DOHH2 (cell line): Measurements from ENCODE around the gene MLXIPL.

Experiments used
- H3F3A ChIP-seq: fragments of 200-600 bp; sonication (generic), shearing (Covaris generic); 2 replicates; pipeline ENCODE4 v1.6.0; 2016; ENCODE audit warnings: antibody characterized with exemption, mild to moderate bottlenecking; ENCODE audit not compliant: control insufficient read depth, insufficient read depth
- H3K27ac ChIP-seq: fragments of 200-600 bp; sonication (generic); 2 replicates; pipeline ENCODE4 v1.5.1; 2014; ENCODE audit warnings: low read depth, mild to moderate bottlenecking, low read length, moderate library complexity
- H3K27me3 ChIP-seq: fragments of 200-600 bp; sonication (generic); 2 replicates; pipeline ENCODE4 v1.6.1; 2014; ENCODE audit warnings: mild to moderate bottlenecking, low read length, mixed read lengths; ENCODE audit not compliant: control insufficient read depth
- H3K36me3 ChIP-seq: fragments of 200-600 bp; sonication (generic); 2 replicates; pipeline ENCODE4 v1.6.1; 2014; ENCODE audit warnings: mild to moderate bottlenecking, low read length, moderate library complexity, mixed read lengths; ENCODE audit not compliant: control insufficient read depth
- H3K4me1 ChIP-seq: fragments of 200-600 bp; sonication (generic); 2 replicates; pipeline ENCODE4 v1.6.1; 2014; ENCODE audit warnings: mild to moderate bottlenecking, low read length, mixed read lengths; ENCODE audit not compliant: control insufficient read depth
- H3K4me2 ChIP-seq: fragments of 200-600 bp; sonication (generic); 2 replicates; pipeline ENCODE4 v1.6.0; 2014; ENCODE audit warnings: mild to moderate bottlenecking, low read length, moderate library complexity
- H3K4me3 ChIP-seq: fragments of 200-600 bp; sonication (generic); 2 replicates; pipeline ENCODE4 v1.5.1; 2014; ENCODE audit warnings: mild to moderate bottlenecking, low read length, mixed read lengths
- H3K79me2 ChIP-seq: fragments of 200-600 bp; sonication (generic); 2 replicates; pipeline ENCODE4 v1.6.1; 2014; ENCODE audit warnings: mild to moderate bottlenecking, low read length, mixed read lengths; ENCODE audit not compliant: control insufficient read depth
- H3K9me2 ChIP-seq: fragments of 200-600 bp; sonication (generic); replicated peaks from 2 replicates; pipeline ENCODE4 v1.6.1; 2014; ENCODE audit warnings: mild to moderate bottlenecking, low read length, mixed read lengths; ENCODE audit not compliant: control insufficient read depth
- H3K9me3 ChIP-seq: fragments of 200-600 bp; sonication (generic); 2 replicates; pipeline ENCODE4 v1.6.1; 2014; ENCODE audit warnings: antibody characterized with exemption, low read length, mixed read lengths; ENCODE audit not compliant: control insufficient read depth, insufficient read depth
- H4K20me1 ChIP-seq: fragments of 200-600 bp; sonication (generic); 2 replicates; pipeline ENCODE4 v1.6.0; 2014; ENCODE audit warnings: low read depth, mild to moderate bottlenecking, antibody characterized with exemption, low read length, moderate library complexity; ENCODE audit not compliant: control insufficient read depth, insufficient read depth
- EZH2phosphoT487 ChIP-seq: fragments of 200-600 bp; sonication (generic); IDR thresholded peaks from 2 replicates; pipeline ENCODE4 v1.6.1; 2017; ENCODE audit warnings: borderline replicate concordance, mild to moderate bottlenecking, antibody characterized with exemption, low read length, moderate library complexity, mixed read lengths
- TF ChIP-seq, protein P1 (sequence below): fragments of 200-600 bp; sonication (generic); IDR thresholded peaks from one replicate; pipeline ENCODE4 v1.5.1; 2014; ENCODE audit warnings: antibody characterized with exemption, mild to moderate bottlenecking, low read depth, low read length; ENCODE audit not compliant: poor library complexity, severe bottlenecking

Gene MLXIPL

DNA sequence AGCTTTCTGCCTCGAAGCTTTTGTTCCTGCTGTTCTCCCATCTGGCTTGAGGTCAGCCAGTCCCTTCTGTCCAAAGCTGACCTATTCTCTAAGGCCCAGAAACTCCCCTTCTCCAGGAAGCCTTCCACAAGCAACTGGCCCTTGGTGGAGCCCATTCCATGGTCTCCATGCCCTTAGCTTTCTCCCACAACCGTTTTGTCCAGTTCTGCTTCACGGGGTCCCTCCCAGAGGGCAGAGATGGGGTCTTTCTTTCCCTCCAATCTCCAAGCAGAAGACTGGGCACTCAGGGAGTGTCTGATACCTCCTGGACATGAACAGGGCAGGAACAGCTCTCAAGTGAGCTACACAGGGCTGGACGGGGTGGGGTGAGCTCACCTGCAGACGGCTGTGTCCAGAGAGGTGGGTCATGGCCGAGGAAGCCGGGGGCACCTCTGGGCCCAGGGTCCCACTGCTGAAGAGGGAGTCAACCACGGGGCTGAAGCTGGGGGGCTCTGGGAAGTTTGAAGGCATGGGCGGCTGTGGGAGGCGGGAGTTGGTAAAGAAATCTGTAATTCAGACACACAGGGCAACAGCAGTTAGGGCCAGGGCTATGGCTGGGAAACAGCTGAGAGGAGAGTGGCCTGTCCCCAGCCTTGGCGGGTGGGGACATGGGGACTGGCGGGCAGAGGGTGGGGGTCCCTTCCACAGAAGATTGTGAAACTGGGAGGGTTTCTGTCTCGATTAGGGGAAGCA, 25.0 kb downstream of the MLXIPL start:
- Histone ChIP-seq H3K36me3 (no peaks in the 10 kb centered on the region), H4K20me1 (no peaks in the 10 kb centered on the region), H3K27ac (no peak overlapping the region), H3K79me2 (no peaks in the 10 kb centered on the region), H3K4me2 (no peak overlapping the region), H3K4me3 (no peak overlapping the region), H3F3A (no peaks in the 10 kb centered on the region), H3K9me2 (no peaks in the 10 kb centered on the region), H3K9me3 (no peaks in the 10 kb centered on the region), H3K27me3 (peaks cover 11% of the 10 kb centered on the region), H3K4me1 (no peaks in the 10 kb centered on the region)
- TF ChIP-seq, protein P1, sequence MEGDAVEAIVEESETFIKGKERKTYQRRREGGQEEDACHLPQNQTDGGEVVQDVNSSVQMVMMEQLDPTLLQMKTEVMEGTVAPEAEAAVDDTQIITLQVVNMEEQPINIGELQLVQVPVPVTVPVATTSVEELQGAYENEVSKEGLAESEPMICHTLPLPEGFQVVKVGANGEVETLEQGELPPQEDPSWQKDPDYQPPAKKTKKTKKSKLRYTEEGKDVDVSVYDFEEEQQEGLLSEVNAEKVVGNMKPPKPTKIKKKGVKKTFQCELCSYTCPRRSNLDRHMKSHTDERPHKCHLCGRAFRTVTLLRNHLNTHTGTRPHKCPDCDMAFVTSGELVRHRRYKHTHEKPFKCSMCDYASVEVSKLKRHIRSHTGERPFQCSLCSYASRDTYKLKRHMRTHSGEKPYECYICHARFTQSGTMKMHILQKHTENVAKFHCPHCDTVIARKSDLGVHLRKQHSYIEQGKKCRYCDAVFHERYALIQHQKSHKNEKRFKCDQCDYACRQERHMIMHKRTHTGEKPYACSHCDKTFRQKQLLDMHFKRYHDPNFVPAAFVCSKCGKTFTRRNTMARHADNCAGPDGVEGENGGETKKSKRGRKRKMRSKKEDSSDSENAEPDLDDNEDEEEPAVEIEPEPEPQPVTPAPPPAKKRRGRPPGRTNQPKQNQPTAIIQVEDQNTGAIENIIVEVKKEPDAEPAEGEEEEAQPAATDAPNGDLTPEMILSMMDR, result no peak
- TF ChIP-seq EZH2phosphoT487, result no peak

DNA sequence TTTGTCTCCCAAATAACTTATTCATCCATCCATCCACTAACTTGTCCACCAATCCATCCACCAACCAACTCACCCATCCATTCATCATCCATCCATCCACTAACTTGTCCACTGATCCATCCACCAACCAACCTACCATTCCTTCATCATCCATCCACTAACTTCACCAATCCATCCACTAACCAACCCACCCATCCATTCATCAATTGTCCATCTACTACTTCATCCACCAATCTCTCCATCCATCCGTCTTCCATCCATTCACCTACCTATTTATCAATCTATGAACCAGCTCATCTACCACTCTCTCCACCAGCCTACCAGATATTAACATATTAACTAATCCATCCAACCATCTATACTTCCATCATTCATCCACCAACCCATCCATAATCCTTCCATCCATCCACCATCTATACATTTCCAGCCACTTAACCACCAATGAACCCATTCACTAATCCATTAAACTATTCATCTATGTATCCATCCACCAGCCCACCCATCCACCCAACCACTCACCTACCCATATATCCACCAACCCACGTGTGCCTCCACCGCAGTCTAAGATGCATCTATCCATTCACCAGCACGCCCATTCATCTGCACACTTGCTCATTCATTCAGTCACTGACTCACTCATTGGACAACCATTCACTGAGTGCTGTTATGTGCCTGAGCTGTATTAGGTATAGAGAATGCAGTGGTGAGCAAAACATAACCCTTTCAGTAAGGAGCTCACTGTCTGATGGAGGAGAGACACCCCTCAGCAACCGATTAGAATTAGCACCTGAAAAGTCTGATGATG, 26.1 kb downstream of the MLXIPL start:
- Histone ChIP-seq H3K4me1 (no peaks in the 10 kb centered on the region), H3K36me3 (no peaks in the 10 kb centered on the region), H3K9me3 (no peaks in the 10 kb centered on the region), H3K4me2 (no peak overlapping the region), H3K27ac (no peak overlapping the region), H3K79me2 (no peaks in the 10 kb centered on the region), H3K9me2 (no peaks in the 10 kb centered on the region), H4K20me1 (no peaks in the 10 kb centered on the region), H3F3A (no peaks in the 10 kb centered on the region), H3K4me3 (no peak overlapping the region), H3K27me3 (peaks cover 13% of the 10 kb centered on the region)
- TF ChIP-seq, protein P1, result no peak
- TF ChIP-seq EZH2phosphoT487, result no peak

DNA sequence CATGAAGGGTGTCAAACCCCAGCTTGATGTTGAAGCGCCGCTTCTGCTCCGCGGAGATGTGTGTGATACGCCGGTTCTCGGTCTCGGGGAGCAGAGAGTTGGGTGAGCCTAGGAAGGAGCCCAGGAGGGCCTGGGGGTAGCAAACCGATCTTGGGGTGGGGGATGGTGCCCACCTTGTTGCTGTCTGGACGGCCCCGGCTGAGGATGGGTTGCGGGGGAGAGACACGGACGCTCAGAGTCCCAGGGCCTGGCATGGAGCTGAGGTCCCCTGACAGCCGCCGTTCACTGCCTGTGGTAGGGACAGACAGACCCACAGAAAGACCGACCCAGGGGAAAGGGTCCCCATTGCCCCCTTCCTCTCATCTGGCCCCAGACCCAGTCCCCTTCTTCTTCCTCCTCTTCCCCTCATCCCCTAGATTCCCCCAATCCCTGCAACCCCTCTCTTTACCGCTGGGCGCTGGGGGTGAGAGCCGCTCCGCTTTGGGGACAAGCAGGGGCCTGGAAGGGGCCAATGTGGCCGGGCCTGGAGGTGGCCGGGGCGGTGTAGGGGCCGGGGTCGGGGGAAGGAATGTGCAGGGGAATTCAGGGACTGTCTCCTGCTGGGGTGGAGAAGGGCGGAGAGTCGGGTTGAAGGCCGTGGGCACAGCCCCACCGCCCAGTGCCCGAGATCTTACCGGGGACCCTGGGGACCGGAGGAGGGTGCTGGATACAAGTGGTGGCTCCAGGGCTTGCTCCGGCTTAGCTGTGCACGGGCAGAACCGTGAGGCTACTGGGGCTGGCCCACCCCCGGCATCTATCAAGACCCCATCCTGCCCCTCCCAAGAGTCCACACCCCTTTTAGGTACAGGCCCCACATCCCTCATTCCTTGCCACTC, 27.9 kb downstream of the MLXIPL start:
- Histone ChIP-seq H3K27ac (no peak overlapping the region), H3K36me3 (no peaks in the 10 kb centered on the region), H3K4me3 (no peak overlapping the region), H3K9me2 (no peaks in the 10 kb centered on the region), H3K4me1 (no peaks in the 10 kb centered on the region), H3F3A (no peaks in the 10 kb centered on the region), H4K20me1 (no peaks in the 10 kb centered on the region), H3K79me2 (no peaks in the 10 kb centered on the region), H3K27me3 (peaks cover 13% of the 10 kb centered on the region), H3K4me2 (no peak overlapping the region), H3K9me3 (no peaks in the 10 kb centered on the region)
- no peak for TF ChIP-seq EZH2phosphoT487
- TF ChIP-seq, protein P1, result no peak
